CD4-positive, alpha-beta T cell treated with Interleukin-10 for 1 hour (primary cell): Measurements from ENCODE around the gene BDKRB2.

ENCODE experiments used
- DNase-seq: peaks from one replicate; pipeline ENCODE4 v3.0.0-alpha.2; 2020

Gene BDKRB2

DNA sequence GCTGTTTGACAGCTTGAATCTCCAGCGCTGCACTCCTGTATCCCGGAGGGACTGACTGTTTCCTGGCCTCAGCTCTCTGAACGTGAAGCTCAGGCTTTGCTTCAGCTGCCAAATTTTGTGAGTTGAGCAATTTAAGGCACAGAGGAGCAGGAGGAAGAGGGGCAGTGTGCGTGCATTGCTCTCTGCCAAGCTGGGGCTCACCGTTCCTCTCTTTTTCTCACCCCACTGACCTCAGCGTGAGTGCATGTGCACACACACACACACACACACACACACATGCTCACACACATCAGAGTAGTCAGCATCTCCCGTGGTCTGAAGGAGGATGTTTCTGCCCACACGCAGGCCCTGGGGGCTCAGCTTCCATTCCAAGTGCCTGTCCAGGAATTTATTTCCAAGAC lies 27.8 kb upstream of the BDKRB2 start:
- no peak for DNase-seq

DNA sequence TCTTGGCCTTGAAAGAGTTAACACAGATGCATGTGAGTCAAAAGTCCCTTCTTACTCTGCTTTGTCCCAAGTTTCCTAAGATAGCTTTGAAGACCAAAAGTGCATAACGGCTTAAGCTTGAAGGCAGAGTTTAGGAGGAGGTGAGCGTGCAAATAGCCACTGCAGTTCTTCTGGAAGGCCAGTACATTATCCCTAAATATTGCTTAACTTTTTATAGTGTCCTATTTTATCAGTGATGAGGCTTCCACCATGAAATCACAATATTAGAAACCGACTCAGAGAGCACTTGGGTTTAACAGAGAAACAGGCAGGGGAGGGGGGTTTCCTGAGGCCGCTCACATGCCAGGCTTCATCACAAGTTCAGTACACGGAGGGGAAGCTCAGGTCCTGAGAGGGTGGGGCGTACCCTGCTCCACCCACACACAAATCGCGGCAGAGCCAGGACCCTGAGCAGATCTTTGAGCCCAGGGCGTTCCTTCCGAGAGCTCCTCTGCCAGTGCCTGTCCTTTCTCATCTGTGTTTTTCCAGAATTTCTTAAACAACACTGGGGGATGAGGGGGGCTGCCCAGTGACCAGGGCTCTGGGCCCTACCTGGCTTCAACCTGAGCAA lies 26.8 kb upstream of the BDKRB2 start:
- no peak for DNase-seq

DNA sequence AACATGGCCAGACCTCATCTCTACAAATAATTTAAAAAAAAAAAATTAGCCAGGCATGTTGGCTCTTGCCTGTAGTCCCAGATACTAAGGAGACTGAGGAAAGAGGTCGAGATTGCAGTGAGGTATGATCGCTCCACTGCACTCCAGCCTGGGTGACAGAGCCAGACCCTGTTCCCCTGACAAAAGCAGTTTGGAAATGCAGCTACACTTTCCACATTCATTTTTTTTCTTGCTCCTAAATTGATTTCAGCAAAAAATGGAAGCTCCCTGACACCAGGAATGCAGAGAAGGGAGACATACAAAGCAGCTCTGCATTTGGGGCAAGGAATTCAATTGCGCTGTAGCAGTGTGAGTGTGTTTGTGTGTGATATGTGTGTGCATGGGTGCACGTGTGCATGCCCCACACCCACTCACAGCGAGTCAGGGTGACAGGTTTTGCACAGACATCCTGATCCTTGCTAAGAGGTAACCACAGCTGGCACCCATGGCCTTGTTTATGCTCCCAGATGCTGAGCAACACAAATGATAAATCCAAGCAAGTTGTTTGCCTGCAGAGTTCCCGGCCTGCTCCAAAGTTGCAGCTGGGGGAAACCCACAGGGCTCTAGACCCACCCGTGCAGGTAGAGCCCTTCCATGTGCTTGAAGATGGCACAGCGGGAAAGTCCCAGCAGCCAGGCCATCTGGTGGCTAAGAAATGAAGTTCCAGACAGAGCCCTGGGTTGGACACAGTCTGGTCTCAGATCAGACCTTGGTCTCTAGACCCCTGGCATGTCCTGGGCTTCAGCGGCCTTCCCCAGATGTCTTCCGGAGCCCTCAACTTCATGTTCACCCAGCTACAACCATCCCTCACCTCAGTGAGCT lies 25.9 kb upstream of the BDKRB2 start:
- DNase-seq, result no peak

DNA sequence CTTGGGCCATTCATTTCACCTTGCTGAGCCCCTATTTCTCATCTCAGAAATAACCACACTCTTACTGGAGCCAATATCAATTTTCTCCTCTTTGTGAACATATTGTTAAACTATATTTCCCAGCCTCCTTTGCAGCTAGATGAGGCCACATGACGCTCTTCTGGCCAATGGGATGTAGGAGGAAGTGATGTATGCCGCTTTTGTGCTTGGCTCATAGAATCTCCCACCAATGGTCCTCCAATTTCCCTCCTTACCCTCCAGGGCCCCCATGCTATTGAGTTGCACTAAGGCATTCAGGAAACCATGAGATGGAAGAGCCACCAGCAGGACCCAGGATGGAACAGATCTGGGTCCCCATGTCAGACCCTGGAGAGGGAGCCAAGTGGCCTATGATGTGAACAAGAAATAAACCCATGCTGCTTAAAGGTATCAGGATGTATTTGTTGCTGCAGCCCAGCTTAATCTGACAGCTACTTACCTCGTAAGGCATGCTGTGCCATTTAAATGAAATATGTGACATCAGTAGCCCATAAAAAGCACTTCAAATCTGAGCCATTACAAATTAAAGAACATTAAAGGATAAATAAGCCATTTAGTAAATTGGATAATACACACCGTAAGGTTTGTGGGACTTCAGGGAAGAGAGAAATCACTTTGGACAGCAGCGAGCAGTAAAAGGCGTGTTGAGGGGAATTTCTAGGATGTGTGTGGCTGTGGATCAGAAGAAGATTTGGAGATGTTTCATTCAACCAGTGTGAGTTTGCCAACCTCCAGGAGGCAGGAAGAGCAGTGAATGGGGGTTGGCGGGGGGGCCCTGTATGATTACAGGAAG lies 24.4 kb upstream of the BDKRB2 start:
- no peak for DNase-seq

DNA sequence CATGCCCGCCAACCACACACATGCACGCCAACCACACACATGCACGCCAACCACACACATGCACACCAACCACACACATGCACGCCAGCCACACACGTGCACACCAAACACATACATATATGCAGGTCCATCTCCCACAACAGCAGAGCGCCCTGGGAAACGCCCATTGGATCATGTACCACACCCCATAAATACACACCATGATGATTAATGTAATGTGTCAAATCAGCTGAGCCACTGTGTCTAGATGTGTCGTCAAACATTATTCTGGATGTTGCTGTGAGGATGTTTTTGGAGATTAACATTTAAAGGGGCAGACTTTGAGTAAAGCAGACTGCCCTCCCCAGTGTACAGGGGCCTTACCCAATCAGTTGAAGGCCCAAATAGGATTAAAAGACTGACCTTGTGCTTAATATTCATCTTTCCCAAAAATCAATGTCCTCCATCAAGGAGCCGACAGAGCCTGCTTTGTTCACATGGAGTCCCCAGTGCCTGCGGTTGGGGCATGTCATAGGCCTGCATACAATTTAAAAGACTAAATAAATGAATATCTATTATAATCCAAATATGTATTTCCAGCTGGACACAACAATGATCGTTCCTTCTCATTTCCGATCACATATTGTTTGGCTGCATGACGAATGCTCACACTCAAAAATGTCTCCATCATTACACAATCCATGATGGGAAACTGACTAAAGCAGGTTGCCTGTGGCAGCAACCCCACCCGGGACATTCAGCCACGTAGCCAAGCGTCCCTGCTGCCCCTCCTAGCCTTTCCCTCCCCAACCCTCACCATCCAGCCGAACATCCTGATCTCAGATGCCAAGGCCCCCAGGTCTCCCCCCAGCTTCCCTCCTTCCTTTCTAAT lies 23.2 kb upstream of the BDKRB2 start:
- DNase-seq, result no peak

DNA sequence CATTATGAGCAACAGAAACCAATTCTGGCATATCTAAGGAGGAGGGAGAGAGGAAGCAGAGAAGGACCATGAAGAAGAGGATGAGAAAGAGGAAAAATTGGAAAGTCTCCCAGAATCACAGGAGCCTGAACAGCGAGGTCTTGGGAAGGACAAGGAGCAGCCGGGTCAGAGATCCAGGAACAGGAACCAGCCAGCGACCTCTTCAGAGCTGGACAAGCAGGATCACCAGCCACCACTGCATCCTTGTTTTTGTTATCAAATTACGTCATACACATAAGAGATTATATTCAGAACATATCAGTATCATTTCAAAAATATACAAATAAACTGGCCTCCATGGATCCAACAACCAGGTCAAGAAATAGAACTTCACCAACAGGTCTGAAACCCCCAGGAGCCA lies 22.1 kb upstream of the BDKRB2 start:
- no peak for DNase-seq

DNA sequence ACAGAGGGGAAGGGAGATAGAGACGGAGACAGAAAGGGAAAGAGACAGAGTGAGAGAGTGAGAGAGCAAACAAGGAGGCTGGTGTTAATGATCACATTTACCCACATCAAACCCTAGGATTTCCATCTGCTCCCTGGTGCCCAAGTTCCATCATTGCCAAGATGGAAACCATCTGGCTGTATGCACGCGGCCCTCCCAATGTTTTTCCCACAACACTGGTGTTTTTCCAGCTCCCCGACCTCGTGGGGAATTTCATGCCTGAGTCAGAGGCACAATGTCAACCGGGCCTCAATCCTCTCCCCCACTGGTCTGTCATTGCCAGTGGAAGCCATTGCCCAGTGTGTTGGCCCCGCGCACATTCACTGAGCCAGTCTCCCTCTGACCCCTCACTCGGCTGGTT lies 19.9 kb upstream of the BDKRB2 start:
- DNase-seq, result no peak

DNA sequence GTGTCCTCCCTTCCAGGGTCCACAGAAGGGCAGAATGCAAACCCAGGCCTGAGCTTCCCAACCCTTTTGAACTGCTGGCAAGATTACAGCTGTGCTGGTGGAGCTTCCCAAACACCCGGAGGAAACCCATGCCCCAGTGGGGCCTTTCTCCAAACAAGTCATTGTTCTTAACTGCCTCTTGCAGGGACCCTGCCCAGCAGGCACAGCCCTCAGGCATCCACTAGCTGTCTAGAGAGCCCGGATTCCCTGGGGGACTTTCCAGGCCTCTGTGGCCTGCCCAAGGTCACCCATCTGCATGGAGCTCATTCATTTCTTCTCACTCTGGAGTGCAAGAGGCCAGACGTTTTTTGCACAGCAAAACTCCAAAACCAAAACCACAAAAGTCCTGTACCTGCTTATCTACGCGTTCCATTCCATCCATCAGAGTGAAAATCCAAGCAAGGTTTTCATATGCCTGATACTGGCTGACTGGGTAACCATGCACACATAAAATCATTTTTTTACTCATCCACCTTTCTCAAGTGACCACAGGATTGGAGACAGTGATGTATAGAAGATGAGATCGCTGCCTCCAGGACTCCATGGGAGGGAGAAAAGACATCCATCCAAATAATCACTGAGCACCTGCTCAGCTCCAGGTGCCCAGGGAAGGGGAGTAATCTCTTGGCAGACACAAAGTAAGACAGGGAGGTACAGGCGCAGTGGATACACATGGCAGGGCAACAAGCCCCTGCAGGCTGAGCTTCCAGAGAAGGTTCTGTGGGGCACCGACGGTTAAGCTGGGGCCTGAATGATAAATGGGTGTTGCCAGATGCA lies 17.2 kb upstream of the BDKRB2 start:
- DNase-seq, result no peak

DNA sequence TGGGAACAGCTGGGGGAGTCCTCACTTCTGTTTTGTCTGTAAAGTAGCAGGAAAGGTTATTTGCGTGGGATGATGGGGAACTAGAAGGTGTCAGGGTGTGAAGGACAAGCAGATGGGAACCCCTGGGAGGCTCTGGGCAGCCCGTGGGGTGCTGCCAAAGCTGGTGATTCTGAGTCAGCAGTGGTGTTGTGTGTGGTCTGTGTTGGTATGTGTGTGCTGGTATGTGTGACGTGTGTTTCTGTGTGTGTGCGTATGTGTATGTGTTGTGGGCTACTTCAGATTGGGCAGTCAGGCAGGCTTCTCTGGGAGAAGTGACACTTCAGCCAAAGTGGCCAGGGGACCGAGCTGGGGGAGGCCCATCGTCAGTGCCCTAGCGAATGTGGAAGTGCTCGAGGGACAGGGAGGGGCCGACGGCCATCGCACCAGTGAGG lies 15.3 kb upstream of the BDKRB2 start:
- no peak for DNase-seq

DNA sequence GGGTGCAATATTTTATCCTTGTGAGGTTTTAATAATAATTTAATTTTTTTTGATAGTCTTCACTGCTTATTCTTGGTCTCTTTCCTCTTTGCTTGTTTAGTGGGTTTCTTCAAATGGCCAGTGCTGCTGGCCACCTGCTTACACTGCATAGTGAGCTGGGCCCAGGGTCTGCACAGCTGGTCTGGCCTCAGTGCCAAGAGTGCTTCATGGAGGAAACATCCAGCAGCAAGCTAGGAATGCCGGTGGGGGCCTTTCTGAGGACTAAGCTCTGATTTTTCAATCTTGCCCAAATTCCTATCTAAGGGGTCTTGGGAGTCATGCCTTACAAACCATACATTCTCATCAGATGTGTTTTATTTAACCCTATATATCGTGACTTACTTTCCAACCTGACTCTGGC lies 13.3 kb upstream of the BDKRB2 start:
- DNase-seq, result no peak

DNA sequence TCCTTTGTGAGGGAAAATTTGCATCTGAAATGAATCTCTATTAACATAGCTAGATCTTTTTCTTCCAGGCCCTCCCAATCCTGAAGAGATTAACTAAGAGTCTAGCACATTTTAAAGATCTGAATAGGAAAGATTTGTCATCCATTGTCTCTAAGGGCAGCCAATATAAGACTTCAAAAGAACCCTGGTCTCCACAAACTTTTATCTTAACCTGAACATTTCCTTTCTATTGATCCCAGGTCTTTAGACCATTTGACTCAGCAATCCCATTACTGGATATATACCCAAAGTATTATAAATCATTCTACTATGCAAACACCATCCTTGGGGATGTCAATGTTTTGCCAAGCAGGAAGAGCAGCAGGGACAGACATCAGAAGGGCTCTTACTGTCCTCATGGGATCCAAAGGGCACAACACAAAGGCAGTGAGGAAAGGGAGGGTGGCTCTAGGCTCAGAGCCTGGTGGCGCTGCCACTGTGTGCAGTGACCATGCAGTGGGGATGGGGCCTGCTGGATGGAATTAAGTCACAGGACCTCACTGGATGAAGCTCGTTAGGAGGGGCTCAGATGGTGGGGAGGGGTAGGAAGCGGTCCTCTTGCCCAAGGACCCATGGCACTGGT lies 12.7 kb upstream of the BDKRB2 start:
- DNase-seq, result no peak

DNA sequence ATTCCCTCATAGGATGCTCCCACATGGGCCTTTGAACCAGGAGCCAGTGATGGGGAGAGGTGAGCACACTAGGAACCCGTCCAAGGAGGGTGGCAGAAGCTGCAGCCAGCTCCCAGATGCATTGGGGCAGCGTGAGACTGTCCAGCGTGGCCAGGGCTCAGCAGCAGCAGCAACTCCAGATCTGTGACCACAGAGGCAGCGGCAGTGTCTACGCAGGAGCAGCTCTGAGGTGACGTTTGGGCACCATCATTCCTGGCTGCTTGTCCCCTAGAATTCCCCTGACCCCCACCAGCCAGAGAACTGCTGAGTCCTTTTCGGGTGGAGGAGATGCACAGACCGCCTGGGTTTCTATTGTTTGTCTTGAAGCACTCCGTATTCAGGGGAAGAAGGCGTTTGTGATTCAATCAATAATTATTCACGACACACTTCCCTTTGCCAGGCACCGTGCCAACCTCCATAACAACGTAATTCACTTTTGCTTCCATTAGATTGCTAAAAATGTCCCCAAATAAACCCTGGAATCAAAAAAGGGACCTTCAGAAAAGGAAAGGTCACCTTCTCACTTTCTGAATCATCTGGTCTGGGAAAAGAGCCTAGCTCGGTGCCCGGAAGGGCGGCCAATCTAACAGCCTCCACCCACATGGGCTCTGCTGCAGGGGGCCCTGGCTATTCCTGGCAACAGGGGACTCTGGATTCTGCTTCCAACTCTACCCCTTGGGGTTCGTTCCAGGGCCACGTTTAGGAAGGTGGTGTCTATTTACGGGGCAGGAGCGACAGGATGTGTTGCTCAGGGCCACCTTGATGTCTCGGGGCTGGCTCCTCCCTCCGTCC lies 11.4 kb upstream of the BDKRB2 start:
- no peak for DNase-seq

DNA sequence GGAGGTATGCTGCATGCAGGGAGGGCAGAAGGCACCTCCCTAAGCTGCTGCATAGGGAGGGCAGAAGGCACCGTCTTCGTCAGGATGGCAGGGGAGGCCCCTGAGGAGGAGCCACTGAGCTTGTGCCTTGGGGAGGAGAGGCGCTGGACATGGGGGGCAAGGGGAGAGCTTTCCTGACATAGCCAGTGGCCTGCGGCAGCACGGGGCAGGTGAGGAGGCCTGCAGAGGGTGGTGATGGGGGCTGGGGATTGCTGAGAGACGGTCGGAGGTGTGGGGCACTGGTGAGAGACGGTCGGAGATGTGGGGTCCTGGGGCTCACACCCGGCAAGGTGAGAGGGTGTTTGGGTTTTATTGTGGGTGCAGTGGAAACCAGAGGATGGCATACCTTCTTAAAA lies 10.4 kb upstream of the BDKRB2 start:
- DNase-seq, result no peak

DNA sequence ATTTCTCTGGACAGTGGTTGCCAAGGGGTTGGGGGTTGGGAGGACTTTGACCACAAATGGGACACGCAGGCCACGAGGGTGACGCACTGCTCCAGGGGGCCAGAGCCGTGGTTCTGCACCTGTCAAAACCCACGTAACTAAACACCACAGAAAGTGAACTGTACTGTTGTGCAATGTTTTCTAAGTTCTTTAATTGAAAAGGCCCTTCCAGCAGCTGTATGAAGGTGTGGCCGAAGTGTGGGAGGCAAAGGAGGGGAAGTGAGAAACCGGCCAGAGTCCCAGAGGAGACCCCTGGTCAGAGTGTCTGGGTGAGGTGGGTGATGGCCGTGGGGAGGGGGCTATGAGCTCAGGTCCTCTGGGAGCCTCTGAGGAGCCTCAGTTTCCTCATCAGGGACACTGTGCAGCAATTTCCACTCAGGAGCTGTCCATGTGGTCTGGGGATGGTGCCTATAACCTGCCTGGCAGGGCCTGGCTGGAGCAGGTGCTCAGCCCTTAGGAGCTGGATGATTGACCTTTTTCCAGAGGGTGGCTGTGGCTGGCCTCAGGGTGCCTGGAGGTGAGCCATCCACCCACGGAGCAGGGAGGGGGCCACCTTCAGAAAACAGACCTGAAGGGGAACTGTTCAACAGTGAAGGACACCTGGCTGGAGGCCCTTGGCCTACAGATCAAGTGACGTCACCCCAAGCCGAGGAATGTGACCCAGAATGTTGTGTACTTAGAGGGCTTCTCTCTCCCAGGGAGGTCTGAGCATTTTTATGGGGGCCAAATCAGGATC lies 9.8 kb upstream of the BDKRB2 start:
- no peak for DNase-seq

DNA sequence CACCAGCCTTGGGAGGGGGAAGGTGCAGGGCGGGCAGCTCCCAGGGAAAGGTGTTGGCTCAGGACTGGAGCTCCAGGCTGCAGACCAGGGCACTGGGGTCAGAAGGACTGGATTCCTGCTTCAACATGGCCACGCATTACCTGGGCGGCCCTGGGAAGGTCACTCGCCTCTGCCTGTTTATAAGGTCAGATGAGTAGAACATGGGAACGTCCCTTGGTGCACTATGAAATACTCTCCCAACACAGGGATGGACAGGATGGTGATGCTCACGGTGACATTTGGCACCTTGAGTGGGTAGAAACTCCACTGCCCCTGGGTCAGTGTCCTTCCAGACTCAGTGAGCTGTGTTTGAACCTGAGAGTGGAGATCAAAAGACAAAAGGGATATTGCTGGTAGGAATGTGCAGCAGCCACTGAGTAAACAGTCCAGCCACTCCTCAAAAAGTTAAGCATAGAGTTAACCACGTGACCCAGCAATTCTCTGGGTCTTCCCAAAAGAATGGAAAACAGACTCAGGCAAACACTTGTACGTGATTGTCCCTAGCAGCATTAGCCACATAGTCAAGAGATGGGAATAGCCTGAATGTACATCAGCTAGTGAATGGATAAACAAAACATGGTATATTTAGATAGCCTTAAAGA lies 9.1 kb upstream of the BDKRB2 start:
- no peak for DNase-seq

DNA sequence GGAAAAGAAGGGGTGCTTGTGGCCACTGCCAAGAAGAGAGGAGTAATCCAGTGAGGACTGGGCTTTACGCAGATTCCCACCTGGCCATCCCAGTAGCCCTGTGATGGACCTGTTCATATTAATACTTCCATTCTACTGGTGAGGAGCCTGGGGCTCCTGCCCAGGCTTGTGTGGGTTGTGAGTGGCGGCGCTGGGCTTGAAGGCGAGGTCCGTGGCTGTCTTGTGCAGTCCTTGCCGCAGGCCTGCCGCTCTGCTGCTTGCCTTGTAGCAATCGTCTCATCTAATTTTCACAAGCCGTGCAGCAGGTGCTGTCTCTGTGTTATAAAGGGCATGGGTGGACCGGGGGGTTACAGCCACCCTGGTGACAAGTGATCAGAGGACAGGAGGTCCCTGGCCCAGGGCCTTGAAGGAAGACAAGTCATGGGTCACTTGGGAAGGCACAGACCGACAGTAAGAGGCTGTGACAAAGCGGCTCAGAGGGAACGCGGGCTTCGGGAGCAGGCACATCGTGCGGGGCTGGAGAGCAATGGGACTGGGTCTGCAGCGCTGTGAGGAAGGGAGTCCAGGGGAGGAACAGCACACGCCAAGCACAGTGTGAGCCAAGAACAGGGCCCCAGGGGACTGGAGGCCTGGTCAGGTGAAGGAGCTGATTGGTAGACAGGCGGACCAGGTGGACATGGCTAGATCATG lies 7.3 kb upstream of the BDKRB2 start:
- no peak for DNase-seq

DNA sequence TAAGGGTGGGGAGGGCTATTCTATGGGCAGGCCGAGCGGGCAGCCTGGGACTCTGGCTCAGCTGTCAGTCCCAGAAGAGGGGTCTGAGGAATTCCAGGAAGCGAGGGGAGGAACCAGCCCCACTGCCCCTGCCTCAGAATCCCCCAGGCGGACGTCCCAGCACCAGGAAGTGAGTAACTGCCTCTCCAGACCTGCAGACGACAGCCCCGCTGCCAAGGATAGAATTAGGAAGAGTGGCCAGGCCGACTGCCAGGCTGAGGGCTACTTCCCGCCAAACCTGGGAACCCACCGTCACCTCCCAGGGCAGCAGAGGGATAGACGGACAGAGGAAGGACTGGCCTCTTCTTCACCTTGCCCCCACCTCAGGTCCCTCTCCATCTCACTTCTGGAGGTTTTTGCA lies 6.7 kb upstream of the BDKRB2 start:
- DNase-seq, result no peak

DNA sequence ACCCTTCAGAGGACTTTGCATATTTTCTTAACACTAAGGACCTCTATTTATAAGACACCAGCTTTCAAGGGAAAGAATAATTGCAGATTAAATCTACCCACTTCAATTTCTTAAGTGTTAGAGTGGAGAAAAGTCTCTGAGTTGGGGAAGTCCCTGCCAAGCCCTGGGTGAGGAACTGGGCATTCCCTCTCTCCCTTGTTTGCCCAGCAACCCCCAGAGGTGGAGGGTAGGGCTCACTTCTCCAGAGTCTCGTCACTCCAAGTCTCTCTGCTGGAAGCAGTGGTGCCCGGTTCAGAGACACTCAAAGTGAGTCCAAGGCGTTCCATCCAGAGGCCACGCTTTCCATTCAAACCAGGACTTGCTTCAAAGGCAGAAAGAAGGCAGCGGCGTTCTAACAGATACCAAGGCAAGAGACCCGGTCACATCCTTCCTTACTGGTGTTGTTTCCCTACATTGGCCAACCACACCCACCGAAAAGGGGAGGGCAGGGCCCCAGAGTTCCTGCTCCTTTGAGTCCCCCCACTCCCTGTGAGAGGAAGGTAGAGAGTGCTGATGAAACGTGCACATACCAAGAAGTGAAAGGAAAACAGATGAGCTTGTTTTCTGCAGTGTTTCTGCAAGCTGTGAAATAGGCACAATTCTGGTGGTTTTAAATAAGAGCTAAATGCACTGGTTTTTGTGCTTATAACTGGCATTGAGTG lies 6.1 kb upstream of the BDKRB2 start:
- DNase-seq, result no peak
